SK-N-SH (cell line): ENCODE data around the gene PRRG3. TPM values are rescaled to one million over a fixed set of nuclear protein-coding genes. Genes with fewer than 3 reads are reported as not detected.

Source experiments
- CTCF ChIA-PET: fragments of 300-600, 350-600 bp; formaldehyde crosslinking; extraction: SDS; loops from one replicate; lab custom pipeline; 2021; lab: Yijun Ruan, JAX
- POLR2A ChIA-PET: fragments of 350-600 bp; sonication (Branson Sonifier 250); formaldehyde crosslinking; extraction: SDS; loops from one replicate; lab custom pipeline; 2020; ENCODE audit warnings: antibody characterized with exemption, inconsistent platforms; lab: Yijun Ruan, JAX
- DNase-seq: peaks from one replicate; pipeline ENCODE4 v3.0.0; 2012
- H2AFZ ChIP-seq: fragments of 200-600 bp; sonication (generic); 2 replicates; pipeline ENCODE4 v1.8.1; 2016; ENCODE audit warnings: antibody characterized with exemption, mild to moderate bottlenecking, low read depth
- H3F3A ChIP-seq: fragments of 200-600 bp; sonication (generic); replicated peaks from 2 replicates; pipeline ENCODE3; 2016; ENCODE audit warnings: antibody characterized with exemption, mild to moderate bottlenecking; ENCODE audit not compliant: insufficient read depth
- H3K27ac ChIP-seq, 2 experiments: fragments of 200-500 bp in 1 of 2; fragments of 200-600 bp in 1 of 2; sonication (Bioruptor generic) in 1 of 2; sonication (generic), shearing (Covaris generic) in 1 of 2; 2 replicates each; pipeline versions ENCODE4 v1.5.1 to v1.6.1; 2014 to 2016; ENCODE audit warnings: low read depth in 2 of 2, inconsistent platforms in 1 of 2, low read length in 1 of 2, mild to moderate bottlenecking in 1 of 2, mixed read lengths in 1 of 2
- H3K27me3 ChIP-seq: fragments of 200-600 bp; sonication (generic), shearing (Covaris generic); 2 replicates; pipeline ENCODE4 v1.6.1; 2016; ENCODE audit warnings: mixed run types; ENCODE audit not compliant: insufficient read depth
- H3K36me3 ChIP-seq, 2 experiments: fragments of 200-500 bp in 1 of 2; fragments of 200-600 bp in 1 of 2; sonication (Bioruptor generic) in 1 of 2; sonication (generic) in 1 of 2; replicated peaks in 1 of 2; 2 replicates each; pipeline versions ENCODE3 to v1.5.1; 2014 to 2016; ENCODE audit warnings: low read length in 1 of 2, mild to moderate bottlenecking in 1 of 2; ENCODE audit not compliant: insufficient read depth in 2 of 2, control insufficient read depth in 1 of 2
- H3K4me1 ChIP-seq, 2 experiments: fragments of 200-500 bp in 1 of 2; fragments of 200-600 bp in 1 of 2; sonication (Bioruptor generic) in 1 of 2; sonication (generic), shearing (Covaris generic) in 1 of 2; 2 replicates each; pipeline versions ENCODE4 v1.5.1 to v1.6.1; 2014 to 2016; ENCODE audit warnings: low read depth in 1 of 2, low read length in 1 of 2, mixed run types in 1 of 2; ENCODE audit not compliant: insufficient read depth in 2 of 2, control insufficient read depth in 1 of 2
- H3K4me2 ChIP-seq: fragments of 200-600 bp; sonication (generic), shearing (Covaris generic); 2 replicates; pipeline ENCODE4 v1.6.1; 2017; ENCODE audit warnings: mixed run types
- H3K4me3 ChIP-seq, 2 experiments: fragments of 200-500 bp in 1 of 2; fragments of 200-600 bp in 1 of 2; sonication (Bioruptor generic) in 1 of 2; sonication (generic), shearing (Covaris generic) in 1 of 2; 2 replicates each; pipeline versions ENCODE4 v1.5.1 to v1.8.1; 2014 to 2016; ENCODE audit warnings: low read depth in 2 of 2, inconsistent platforms in 1 of 2, low read length in 1 of 2, mild to moderate bottlenecking in 1 of 2, mixed read lengths in 1 of 2, moderate library complexity in 1 of 2
- H3K79me2 ChIP-seq: fragments of 200-600 bp; sonication (generic); 2 replicates; pipeline ENCODE4 v1.8.1; 2017; ENCODE audit warnings: mild to moderate bottlenecking; ENCODE audit not compliant: insufficient read depth
- H3K9ac ChIP-seq: fragments of 200-600 bp; sonication (generic); 2 replicates; pipeline ENCODE4 v1.6.1; 2017; ENCODE audit warnings: mixed run types
- H3K9me2 ChIP-seq: fragments of 200-600 bp; sonication (generic); 2 replicates; pipeline ENCODE4 v1.6.1; 2017; ENCODE audit warnings: mixed run types
- H3K9me3 ChIP-seq: fragments of 200-600 bp; sonication (generic); 2 replicates; pipeline ENCODE4 v1.6.1; 2017; ENCODE audit warnings: mixed run types, mild to moderate bottlenecking, moderate library complexity
- H4K20me1 ChIP-seq: fragments of 200-600 bp; sonication (generic); 2 replicates; pipeline ENCODE4 v1.6.1; 2017; ENCODE audit warnings: mild to moderate bottlenecking, mixed run types; ENCODE audit not compliant: insufficient read depth
- ELF1 ChIP-seq: IDR thresholded peaks from 2 replicates; pipeline ENCODE4 v1.4.0; 2012
- FOSL2 ChIP-seq: IDR thresholded peaks from 2 replicates; pipeline ENCODE4 v1.4.0; 2012; ENCODE audit warnings: low read depth, mild to moderate bottlenecking, moderate library complexity, borderline replicate concordance
- MEF2A ChIP-seq: IDR thresholded peaks from 2 replicates; pipeline ENCODE4 v1.4.0; 2012; ENCODE audit warnings: low read depth, borderline replicate concordance
- MXI1 ChIP-seq: IDR thresholded peaks from 2 replicates; pipeline ENCODE4 v1.6.1; 2012; ENCODE audit warnings: mild to moderate bottlenecking, low read depth, low read length, improper control_type of control experiment
- NRF1 ChIP-seq: IDR thresholded peaks from 2 replicates; pipeline ENCODE4 v1.6.1; 2012; ENCODE audit warnings: low read depth, mild to moderate bottlenecking, low read length
- TAF1 ChIP-seq: IDR thresholded peaks from 2 replicates; pipeline ENCODE4 v1.6.1; 2012; ENCODE audit warnings: low read depth, mild to moderate bottlenecking, low read length, moderate library complexity, borderline replicate concordance
- TEAD4 ChIP-seq: IDR thresholded peaks from 2 replicates; pipeline ENCODE4 v1.4.0; 2012; ENCODE audit warnings: mild to moderate bottlenecking, borderline replicate concordance; ENCODE audit not compliant: insufficient read depth
- YY1 ChIP-seq: IDR thresholded peaks from 2 replicates; pipeline ENCODE4 v1.4.0; 2012; ENCODE audit warnings: low read depth, mild to moderate bottlenecking
- WGBS: methylation state at CpG from one replicate; pipeline ENCODE4 v1.1.6; 2017; ENCODE audit warnings: low lambda C conversion rate; 5-methylcytosine and 5-hydroxymethylcytosine counted together
- polyA plus RNA-seq, 3 experiments: library from polyadenylated mRNA; depleted of rRNA; stranded (reverse); fragments of >200 nt; gene quantifications; 2 replicates each; pipeline ENCODE4 v1.2.3, GENCODE V29; 2012
- TF ChIP-seq, protein P1 (sequence below): fragments of 150-350 bp; IDR thresholded peaks from 2 replicates; pipeline ENCODE4 v1.6.1; 2016; ENCODE audit warnings: mild to moderate bottlenecking, low read depth, low read length
- TF ChIP-seq, protein P2 (sequence below): IDR thresholded peaks from 2 replicates; pipeline ENCODE4 v1.4.0; 2012; ENCODE audit warnings: low read depth, borderline replicate concordance
- TF ChIP-seq, protein P3 (sequence below): IDR thresholded peaks from 2 replicates; pipeline ENCODE4 v1.6.1; 2012; ENCODE audit warnings: mild to moderate bottlenecking, low read depth, low read length, moderate library complexity

PRRG3 gene
- polyA plus RNA-seq, 1 of the 3 experiments (the other 2 are of a cell fraction) = not detected

DNA sequence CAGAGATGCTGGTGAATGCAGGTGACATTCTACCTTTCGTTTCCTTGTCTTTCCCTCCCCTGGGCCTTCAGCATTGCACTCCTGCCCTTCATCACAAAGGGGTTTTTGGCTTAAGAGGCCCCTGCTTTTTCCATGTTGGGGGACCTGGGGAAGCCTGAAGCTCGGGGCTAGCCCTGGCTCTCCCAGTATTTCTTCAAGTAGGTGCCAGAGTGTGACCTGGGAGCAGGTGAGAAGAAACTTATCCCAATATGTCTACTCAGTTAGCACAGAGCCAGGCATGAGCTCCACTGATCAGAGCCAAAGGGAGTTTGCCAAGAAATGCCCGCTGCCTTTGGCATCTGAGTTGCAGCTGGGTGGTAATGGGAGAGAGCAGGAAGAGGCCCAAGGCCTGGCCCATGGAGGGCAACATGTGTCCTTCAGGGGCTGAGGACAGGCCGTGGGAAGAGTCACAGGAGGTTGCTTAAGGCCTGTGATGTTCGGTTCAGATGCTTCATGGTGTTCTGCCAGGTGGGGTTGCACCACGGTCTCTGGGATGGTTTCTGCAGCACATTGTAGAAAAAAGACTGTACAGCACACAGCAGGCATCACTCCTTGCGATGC is 7.6 kb downstream of the PRRG3 start:
- Histone ChIP-seq H3K79me2 (no peaks in the 10 kb centered on the region), H3K27me3 (peaks cover 14% of the 10 kb centered on the region), H4K20me1 (no peaks in the 10 kb centered on the region), H3K36me3 (no peaks in the 10 kb centered on the region), H3K9me2 (no peaks in the 10 kb centered on the region), H3K9ac (no peak overlapping the region), H3F3A (no peaks in the 10 kb centered on the region), H2AFZ (no peak overlapping the region), H3K4me1 (no peaks in the 10 kb centered on the region), H3K9me3 (no peaks in the 10 kb centered on the region), H3K27ac (no peak overlapping the region), H3K4me3 (no peak overlapping the region), H3K4me2 (no peak overlapping the region)
- 6% methylated on average over 5 of the region's 7 CpGs for WGBS
- CTCF ChIA-PET = no interaction called here
- DNase-seq = no peak
- TF ChIP-seq MEF2A = no peak
- TF ChIP-seq TAF1 = no peak
- TF ChIP-seq, protein P1, sequence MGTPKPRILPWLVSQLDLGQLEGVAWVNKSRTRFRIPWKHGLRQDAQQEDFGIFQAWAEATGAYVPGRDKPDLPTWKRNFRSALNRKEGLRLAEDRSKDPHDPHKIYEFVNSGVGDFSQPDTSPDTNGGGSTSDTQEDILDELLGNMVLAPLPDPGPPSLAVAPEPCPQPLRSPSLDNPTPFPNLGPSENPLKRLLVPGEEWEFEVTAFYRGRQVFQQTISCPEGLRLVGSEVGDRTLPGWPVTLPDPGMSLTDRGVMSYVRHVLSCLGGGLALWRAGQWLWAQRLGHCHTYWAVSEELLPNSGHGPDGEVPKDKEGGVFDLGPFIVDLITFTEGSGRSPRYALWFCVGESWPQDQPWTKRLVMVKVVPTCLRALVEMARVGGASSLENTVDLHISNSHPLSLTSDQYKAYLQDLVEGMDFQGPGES = no peak
- no peak for TF ChIP-seq FOSL2
- TF ChIP-seq, protein P2, sequence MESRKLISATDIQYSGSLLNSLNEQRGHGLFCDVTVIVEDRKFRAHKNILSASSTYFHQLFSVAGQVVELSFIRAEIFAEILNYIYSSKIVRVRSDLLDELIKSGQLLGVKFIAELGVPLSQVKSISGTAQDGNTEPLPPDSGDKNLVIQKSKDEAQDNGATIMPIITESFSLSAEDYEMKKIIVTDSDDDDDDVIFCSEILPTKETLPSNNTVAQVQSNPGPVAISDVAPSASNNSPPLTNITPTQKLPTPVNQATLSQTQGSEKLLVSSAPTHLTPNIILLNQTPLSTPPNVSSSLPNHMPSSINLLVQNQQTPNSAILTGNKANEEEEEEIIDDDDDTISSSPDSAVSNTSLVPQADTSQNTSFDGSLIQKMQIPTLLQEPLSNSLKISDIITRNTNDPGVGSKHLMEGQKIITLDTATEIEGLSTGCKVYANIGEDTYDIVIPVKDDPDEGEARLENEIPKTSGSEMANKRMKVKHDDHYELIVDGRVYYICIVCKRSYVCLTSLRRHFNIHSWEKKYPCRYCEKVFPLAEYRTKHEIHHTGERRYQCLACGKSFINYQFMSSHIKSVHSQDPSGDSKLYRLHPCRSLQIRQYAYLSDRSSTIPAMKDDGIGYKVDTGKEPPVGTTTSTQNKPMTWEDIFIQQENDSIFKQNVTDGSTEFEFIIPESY = no peak
- TF ChIP-seq, protein P3, sequence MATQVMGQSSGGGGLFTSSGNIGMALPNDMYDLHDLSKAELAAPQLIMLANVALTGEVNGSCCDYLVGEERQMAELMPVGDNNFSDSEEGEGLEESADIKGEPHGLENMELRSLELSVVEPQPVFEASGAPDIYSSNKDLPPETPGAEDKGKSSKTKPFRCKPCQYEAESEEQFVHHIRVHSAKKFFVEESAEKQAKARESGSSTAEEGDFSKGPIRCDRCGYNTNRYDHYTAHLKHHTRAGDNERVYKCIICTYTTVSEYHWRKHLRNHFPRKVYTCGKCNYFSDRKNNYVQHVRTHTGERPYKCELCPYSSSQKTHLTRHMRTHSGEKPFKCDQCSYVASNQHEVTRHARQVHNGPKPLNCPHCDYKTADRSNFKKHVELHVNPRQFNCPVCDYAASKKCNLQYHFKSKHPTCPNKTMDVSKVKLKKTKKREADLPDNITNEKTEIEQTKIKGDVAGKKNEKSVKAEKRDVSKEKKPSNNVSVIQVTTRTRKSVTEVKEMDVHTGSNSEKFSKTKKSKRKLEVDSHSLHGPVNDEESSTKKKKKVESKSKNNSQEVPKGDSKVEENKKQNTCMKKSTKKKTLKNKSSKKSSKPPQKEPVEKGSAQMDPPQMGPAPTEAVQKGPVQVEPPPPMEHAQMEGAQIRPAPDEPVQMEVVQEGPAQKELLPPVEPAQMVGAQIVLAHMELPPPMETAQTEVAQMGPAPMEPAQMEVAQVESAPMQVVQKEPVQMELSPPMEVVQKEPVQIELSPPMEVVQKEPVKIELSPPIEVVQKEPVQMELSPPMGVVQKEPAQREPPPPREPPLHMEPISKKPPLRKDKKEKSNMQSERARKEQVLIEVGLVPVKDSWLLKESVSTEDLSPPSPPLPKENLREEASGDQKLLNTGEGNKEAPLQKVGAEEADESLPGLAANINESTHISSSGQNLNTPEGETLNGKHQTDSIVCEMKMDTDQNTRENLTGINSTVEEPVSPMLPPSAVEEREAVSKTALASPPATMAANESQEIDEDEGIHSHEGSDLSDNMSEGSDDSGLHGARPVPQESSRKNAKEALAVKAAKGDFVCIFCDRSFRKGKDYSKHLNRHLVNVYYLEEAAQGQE = no peak
- no peak for TF ChIP-seq ELF1
- no peak for TF ChIP-seq YY1
- no peak for TF ChIP-seq TEAD4
- no peak for TF ChIP-seq MXI1
- no peak for TF ChIP-seq NRF1
- POLR2A ChIA-PET = no interaction called here
